Brain pericyte (primary cell): Measurements from ENCODE around the gene FAM222B.
A peak's percentile ranks its signal among the peaks of the same experiment; 100 is the strongest.
"Not testable (repeated sequence)": the region's sequence is repeated elsewhere in the genome, so short reads cannot be mapped to it uniquely, and the experiment has no call there.

ENCODE experiments used
- DNase-seq: peaks from one replicate; pipeline ENCODE4 v3.0.0-alpha.2; 2012; ENCODE audit warnings: low read depth, low spot score

Gene FAM222B

GRCh38 chr17:28842282-28843012, at the start of gene FAM222B:
Gene FAM222B, minus strand, starts transcription at chr17:28842790. Its CDS starts 76,123 bp downstream, at chr17:28766667.
- peak; percentile 41 for DNase-seq

- no peak for DNase-seq
These were observed 49.4 kb upstream of the FAM222B start for GRCh38 chr17:28892024-28892423.

- no peak for DNase-seq
These were observed 48.6 kb upstream of the FAM222B start for GRCh38 chr17:28891201-28891600.

GRCh38 chr17:28889996-28890395, 47.4 kb upstream of the FAM222B start:
- no peak for DNase-seq

- no peak for DNase-seq
These were observed 46.2 kb upstream of the FAM222B start for GRCh38 chr17:28888832-28889231.

GRCh38 chr17:28887871-28888471, 45.4 kb upstream of the FAM222B start:
- DNase-seq = no peak

- DNase-seq = no peak
These were observed 43.4 kb upstream of the FAM222B start for GRCh38 chr17:28885951-28886350.

GRCh38 chr17:28885363-28885762, 42.8 kb upstream of the FAM222B start:
- no peak for DNase-seq

- DNase-seq = no peak
These were observed 41.5 kb upstream of the FAM222B start for GRCh38 chr17:28883967-28884702.

- DNase-seq = no peak
These were observed 39.7 kb upstream of the FAM222B start for GRCh38 chr17:28882154-28882895.

- no peak for DNase-seq
These were observed 39.0 kb upstream of the FAM222B start for GRCh38 chr17:28881533-28882056.

- no peak for DNase-seq
These were observed 38.0 kb upstream of the FAM222B start for GRCh38 chr17:28880572-28880945.

GRCh38 chr17:28879886-28880571, 37.4 kb upstream of the FAM222B start:
- no peak for DNase-seq

- no peak for DNase-seq
These were observed 36.4 kb upstream of the FAM222B start for GRCh38 chr17:28878981-28879380.

- no peak for DNase-seq
These were observed 35.7 kb upstream of the FAM222B start for GRCh38 chr17:28878158-28878910.

- DNase-seq = not testable (repeated sequence)
These were observed 34.6 kb upstream of the FAM222B start for GRCh38 chr17:28877150-28877711.

GRCh38 chr17:28875848-28876550, 33.4 kb upstream of the FAM222B start:
- DNase-seq = no peak

- no peak for DNase-seq
These were observed 32.2 kb upstream of the FAM222B start for GRCh38 chr17:28874750-28875149.

- DNase-seq = no peak
These were observed 31.2 kb upstream of the FAM222B start for GRCh38 chr17:28873839-28874238.
